Heart left ventricle (tissue), 16 donors: ENCODE measurements around the gene CTSH. TPM values are rescaled to one million over a fixed set of nuclear protein-coding genes. Genes with fewer than 3 reads are reported as not detected.

Experiments used
- ATAC-seq, 4 donors: fragments of 200-7000 bp; cut with Tn5 transposase; one replicate each; pipeline ENCODE4 v1.9.1; 2020 to 2022; ENCODE audit warnings: moderate library complexity in 4 of 4, mild to moderate bottlenecking in 3 of 4, moderate number of reproducible peaks in 1 of 4
- DNase-seq, 5 donors: peaks; one replicate each; pipeline ENCODE4 v3.0.0-alpha.2; 2020
- H3K27ac ChIP-seq, 12 donors: fragments of 200-600 bp; sonication (generic) in 4 of 12; one replicate each; pipeline versions ENCODE4 v1.5.0 to v1.8.0; 2016 to 2022; ENCODE audit warnings: mild to moderate bottlenecking in 2 of 12
- H3K27me3 ChIP-seq, 9 donors: fragments of 200-600 bp; sonication (generic) in 2 of 9; one replicate each; pipeline versions ENCODE4 v1.5.1 to v1.8.0; 2016 to 2022; ENCODE audit warnings: mild to moderate bottlenecking in 3 of 9
- H3K36me3 ChIP-seq, 9 donors: fragments of 200-600 bp; sonication (generic) in 2 of 9; one replicate each; pipeline versions ENCODE4 v1.5.0 to v1.8.0; 2018 to 2022; ENCODE audit warnings: mild to moderate bottlenecking in 2 of 9
- H3K4me1 ChIP-seq, 12 donors: fragments of 200-600 bp; sonication (generic) in 4 of 12; one replicate each; pipeline versions ENCODE4 v1.5.0 to v1.8.0; 2016 to 2022; ENCODE audit warnings: mild to moderate bottlenecking in 3 of 12
- H3K4me3 ChIP-seq, 12 donors: fragments of 200-600 bp; sonication (generic) in 4 of 12; one replicate each; pipeline versions ENCODE4 v1.5.0 to v1.8.0; 2017 to 2022; ENCODE audit warnings: mild to moderate bottlenecking in 9 of 12, moderate library complexity in 4 of 12
- H3K9me3 ChIP-seq, 12 donors: fragments of 200-600 bp; sonication (generic) in 4 of 12; one replicate each; pipeline versions ENCODE4 v1.5.0 to v1.8.0; 2016 to 2022; ENCODE audit warnings: mild to moderate bottlenecking in 1 of 12
- CTCF ChIP-seq, 12 donors: fragments of 200-600 bp; sonication (generic) in 4 of 12; IDR thresholded peaks; one replicate each; pipeline versions ENCODE4 v1.5.0 to v1.8.0; 2018 to 2022; ENCODE audit warnings: antibody characterized with exemption in 12 of 12, mild to moderate bottlenecking in 5 of 12
- POLR2A ChIP-seq, 2 donors: fragments of 450-650 bp; IDR thresholded peaks; one replicate each; pipeline ENCODE4 v1.6.1; 2017; ENCODE audit warnings: antibody characterized with exemption in 2 of 2, mild to moderate bottlenecking in 2 of 2, moderate library complexity in 2 of 2
- WGBS, 4 donors: extraction: QIAGEN DNeasy Blood & Tissue Kit in 2 of 4; methylation state at CpG; one replicate each; pipeline versions ENCODE4 v1.1.5 to v1.1.7; 2013 to 2018; 5-methylcytosine and 5-hydroxymethylcytosine counted together
- intact Hi-C, 10 donors: fragments of 100-400 bp; cut with DNase I; formaldehyde crosslinking; loops; one replicate each; pipeline versions ENCODE4 v1.11.1 to v1.14.2; 2022
- polyA plus RNA-seq, 2 donors: library from polyadenylated mRNA; stranded (reverse); fragments of 200-250 nt; gene quantifications; one replicate each; pipeline ENCODE4 v1.2.3, GENCODE V29; 2013
- total RNA-seq, 9 donors: library from RNA; depleted of rRNA in 2 of 9; stranded (reverse); fragments of >200 nt in 2 of 9; fragmentation: NEBNext Ultra II Directional in 3 of 9; extraction: Animal tissue kit (Norgen Biotek cat#: 25700) in 3 of 9; gene quantifications; one replicate each; pipeline versions ENCODE4 v1.1.0 to v1.2.4, GENCODE V29; 2016 to 2023
- donor health status: ischemic (EF 13 %, LVEDD 7.1; RV severe dilation, severe dysfunction).
- donor health status: healthy with polysubstance abuse.
- donor health status: DM: no; HTN: yes; CAD: no.
- donor health status: DM: no; HTN: no; CAD: no.
- donor health status: ischemic (EF 25% LVEDD 6.9; RV normal size, moderate dysfunction).
- donor health status: ischemic (EF 25% LVEDD 5.7; RV mildly dilated, moderate dysfunction).
- donor health status: healthy.
- donor health status: DM: yes; HTN: yes; CAD: no.
- donor health status: ischemic (EF 35%, LVEDD 5.7; RV mildly dilated, moderate dysfunction).
- donor health status: nonischemic (EF 11% LVEDD 7.7; RV severe dilation, severe dysfunction).
- donor health status: DM: yes; HTN: yes; CAD: no.
- donor health status: PGD.
- donor health status: ischemic (EF 29% LVEDD 5.4; RV normal size, mild dysfunction).
- donor health status: nonischemic (EF 23%, LVEDD 6.1; RV moderate dilation, normal function).

Gene CTSH
- total and polyA plus RNA-seq, 11 donors: 27.8 to 165 (median 82.4) TPM

GRCh38 chr15:78959360-78959759 is 14.5 kb upstream of the CTSH start:
- 97 to 98% (median 97%) methylated on average over 10 of the region's 10 CpGs for WGBS, 4 donors

GRCh38 chr15:78957416-78958093 is 12.7 kb upstream of the CTSH start:
- 85 to 90% (median 86%) methylated on average over 9 of the region's 9 CpGs for WGBS, 4 donors
- TF ChIP-seq CTCF (IDR thresholded peaks at IDR 0.05) (no peak), POLR2A (IDR thresholded peaks at IDR 0.05) (no peak)
- no peak for DNase-seq
- no peak overlapping the region for H3K4me3 ChIP-seq
- intact Hi-C loops: loop anchor here in 1 of 10 donors (10.0 kb wide), 1 partner anchor 47 kb away; no protein-coding TSS in a partner anchor
- no peaks in the 10 kb centered on the region for H3K9me3 ChIP-seq
- H3K4me1 ChIP-seq: peaks cover 0 to under 1% (median 0%) of the 10 kb centered on the region in 12 donors
- H3K27me3 ChIP-seq: no peaks in the 10 kb centered on the region
- no peak overlapping the region for H3K27ac ChIP-seq
- ATAC-seq: no peak
- H3K36me3 ChIP-seq: no peaks in the 10 kb centered on the region

More at GRCh38 chr15:78959360-78959759, 14.5 kb upstream of the CTSH start:
- ATAC-seq (no peak), DNase-seq (no peak)
- intact Hi-C loops: loop anchor here in 1 of 10 donors (10.0 kb wide), 1 partner anchor 45 kb away; no protein-coding TSS in a partner anchor
- no peaks in the 10 kb centered on the region for H3K9me3 ChIP-seq
- TF ChIP-seq CTCF (IDR thresholded peaks at IDR 0.05) (no peak), POLR2A (IDR thresholded peaks at IDR 0.05) (no peak)
- no peak overlapping the region for H3K27ac ChIP-seq
- H3K4me1 ChIP-seq: no peaks in the 10 kb centered on the region
- no peak overlapping the region for H3K4me3 ChIP-seq
- no peaks in the 10 kb centered on the region for H3K36me3 ChIP-seq
- no peaks in the 10 kb centered on the region for H3K27me3 ChIP-seq

- Histone ChIP-seq H3K36me3 (no peaks in the 10 kb centered on the region), H3K4me3 (no peak overlapping the region), H3K9me3 (no peaks in the 10 kb centered on the region), H3K27ac (no peak overlapping the region), H3K4me1 (peaks cover 0 to 7% (median 3%) of the 10 kb centered on the region in 12 donors), H3K27me3 (no peaks in the 10 kb centered on the region)
- 82 to 94% (median 90%) methylated on average over 1 of the region's 1 CpG for WGBS, 4 donors
- intact Hi-C loops: loop anchor here in 1 of 10 donors (10.0 kb wide), 1 partner anchor 48 kb away; no protein-coding TSS in a partner anchor
- no peak for TF ChIP-seq POLR2A (IDR thresholded peaks at IDR 0.05)
- TF ChIP-seq CTCF (IDR thresholded peaks at IDR 0.05): no peak
- no peak for DNase-seq
- ATAC-seq: no peak
Observed at GRCh38 chr15:78956937-78957336, 12.1 kb upstream of the CTSH start.

- H3K27me3 ChIP-seq: no peaks in the 10 kb centered on the region
- H3K27ac ChIP-seq: no peak overlapping the region
- H3K4me1 ChIP-seq: peaks cover 0 to 23% (median 14%) of the 10 kb centered on the region in 12 donors
- no peak for DNase-seq
- no peaks in the 10 kb centered on the region for H3K9me3 ChIP-seq
- WGBS, 4 donors: 96 to 99% (median 98%) methylated on average over 5 of the region's 5 CpGs
- no peaks in the 10 kb centered on the region for H3K36me3 ChIP-seq
- no peak for ATAC-seq
- intact Hi-C loops: loop anchor here in 1 of 10 donors (10.0 kb wide), 1 partner anchor 49 kb away; no protein-coding TSS in a partner anchor
- TF ChIP-seq POLR2A (IDR thresholded peaks at IDR 0.05): no peak
- TF ChIP-seq CTCF (IDR thresholded peaks at IDR 0.05): no peak
- H3K4me3 ChIP-seq: no peak overlapping the region
Observed at GRCh38 chr15:78955355-78955754, 10.5 kb upstream of the CTSH start.
